ENCODE data around the gene ATG4B. TPM values are rescaled to one million over a fixed set of nuclear protein-coding genes. Genes with fewer than 3 reads are reported as not detected.
A peak's percentile ranks its signal among the peaks of the same experiment; 100 is the strongest.

Gene ATG4B
- total RNA-seq, 4 donors from 2014 or later, result 39.1 to 76.0 (median 55.3) TPM

- no peak overlapping the region for H3K4me3 ChIP-seq
- no peaks in the 10 kb centered on the region for H3K27me3 ChIP-seq
- H3K36me3 ChIP-seq, result peaks cover 22 to 49% (median 41%) of the 10 kb centered on the region in 4 donors
- 91% methylated on average over 11 of the region's 17 CpGs for WGBS
- peaks cover 14 to 54% (median 36%) of the 10 kb centered on the region in 4 donors for H3K4me1 ChIP-seq
- TF ChIP-seq POLR2AphosphoS5 (IDR thresholded peaks at IDR 0.05) (no peak), EP300 (IDR thresholded peaks at IDR 0.05) (no peak), CTCF (IDR thresholded peaks at IDR 0.05) (no peak), POLR2A (IDR thresholded peaks at IDR 0.05; ENCODE audit: low read depth) (no peak)
- no peak overlapping the region for H3K27ac ChIP-seq (replicated peaks in 1 of 4)
- H3K9me3 ChIP-seq, result no peaks in the 10 kb centered on the region
- intact Hi-C loops (cut with DNase I), result no loop called here
- DNase-seq (ENCODE audit: extremely low spot score), result no peak
Observed at GRCh38 chr2:241633561-241633960, 3.9 kb upstream of the ATG4B start.

- peak overlapping the region; percentile 96 to 99 (median 98) for H3K27ac ChIP-seq (replicated peaks in 1 of 4)
- peaks cover 34 to 62% (median 50%) of the 10 kb centered on the region in 4 donors for H3K4me1 ChIP-seq
- no peak for DNase-seq (ENCODE audit: extremely low spot score)
- no peaks in the 10 kb centered on the region for H3K9me3 ChIP-seq
- H3K4me3 ChIP-seq, result peak overlapping the region; percentile 89 to 99 (median 94)
- WGBS, result 14% methylated on average over 6 of the region's 6 CpGs
- H3K27me3 ChIP-seq, result no peaks in the 10 kb centered on the region
- peaks cover 22 to 43% (median 36%) of the 10 kb centered on the region in 4 donors for H3K36me3 ChIP-seq
- TF ChIP-seq POLR2A (IDR thresholded peaks at IDR 0.05; ENCODE audit: low read depth) (no peak), CTCF (IDR thresholded peaks at IDR 0.05) (no peak), POLR2AphosphoS5 (IDR thresholded peaks at IDR 0.05) (no peak), EP300 (IDR thresholded peaks at IDR 0.05) (no peak)
- intact Hi-C loops (cut with DNase I), result loop anchor here (5.0 kb wide), 1 partner anchor 47 kb away; no protein-coding TSS in a partner anchor
Observed at GRCh38 chr2:241635756-241636155, 1.7 kb upstream of the ATG4B start.

- TF ChIP-seq POLR2AphosphoS5 (IDR thresholded peaks at IDR 0.05), result peak in 1 of 2 donors; percentile 3
- no peak for TF ChIP-seq EP300 (IDR thresholded peaks at IDR 0.05)
- H3K27ac ChIP-seq (replicated peaks in 1 of 4), result peak overlapping the region; percentile 96 to 99 (median 98)
- intact Hi-C loops (cut with DNase I), result loop anchor here (5.0 kb wide), 1 partner anchor 46 kb away; no protein-coding TSS in a partner anchor
- H3K9me3 ChIP-seq, result no peaks in the 10 kb centered on the region
- no peak for DNase-seq (ENCODE audit: extremely low spot score)
- peaks cover 22 to 37% (median 30%) of the 10 kb centered on the region in 4 donors for H3K36me3 ChIP-seq
- peak overlapping the region; percentile 89 to 99 (median 94) for H3K4me3 ChIP-seq
- 2% methylated on average over 13 of the region's 97 CpGs for WGBS
- peaks cover 40 to 69% (median 56%) of the 10 kb centered on the region in 4 donors for H3K4me1 ChIP-seq
- no peaks in the 10 kb centered on the region for H3K27me3 ChIP-seq
Observed at GRCh38 chr2:241636182-241637017, 1.1 kb upstream of the ATG4B start.

GRCh38 chr2:241637795-241638660, 535 bp downstream of the ATG4B start:
- peaks cover 47 to 82% (median 65%) of the 10 kb centered on the region in 4 donors for H3K4me1 ChIP-seq
- peak overlapping the region; percentile 89 to 99 (median 94) for H3K4me3 ChIP-seq
- TF ChIP-seq EP300 (IDR thresholded peaks at IDR 0.05) (no peak), POLR2A (IDR thresholded peaks at IDR 0.05; ENCODE audit: low read depth) (no peak), CTCF (IDR thresholded peaks at IDR 0.05) (no peak), POLR2AphosphoS5 (IDR thresholded peaks at IDR 0.05) (no peak)
- peak overlapping the region; percentile 96 to 99 (median 98) for H3K27ac ChIP-seq (replicated peaks in 1 of 4)
- WGBS, result 1% methylated on average over 29 of the region's 67 CpGs
- DNase-seq (ENCODE audit: extremely low spot score), result no peak
- no peaks in the 10 kb centered on the region for H3K9me3 ChIP-seq
- intact Hi-C loops (cut with DNase I), result loop anchor here (5.0 kb wide), 1 partner anchor 44 kb away; no protein-coding TSS in a partner anchor
- H3K27me3 ChIP-seq, result no peaks in the 10 kb centered on the region
- peaks cover 9 to 20% (median 14%) of the 10 kb centered on the region in 4 donors for H3K36me3 ChIP-seq

Measured in esophagus muscularis mucosa (tissue), 4 donors.